Ovary (tissue), 9 donors: ENCODE measurements around the gene F7. TPM values are rescaled to one million over a fixed set of nuclear protein-coding genes. Genes with fewer than 3 reads are reported as not detected.

ENCODE experiments used
- DNase-seq, 5 donors: peaks; one replicate each; pipeline ENCODE4 v3.0.0-alpha.2; 2019 to 2020
- H3K27ac ChIP-seq, 2 donors: fragments of 200-600 bp; one replicate each; pipeline versions ENCODE4 v1.5.1 to v1.8.0; 2019 to 2022
- H3K27me3 ChIP-seq: fragments of 200-600 bp; one replicate; pipeline ENCODE4 v1.8.0; 2022
- H3K36me3 ChIP-seq: fragments of 200-600 bp; sonication (generic); one replicate; pipeline ENCODE4 v1.5.1; 2019
- H3K4me1 ChIP-seq: one replicate; pipeline ENCODE4 v1.8.1; 2013; ENCODE audit warnings: mild to moderate bottlenecking, moderate library complexity; ENCODE audit not compliant: insufficient read depth
- H3K4me3 ChIP-seq: fragments of 200-600 bp; sonication (generic); one replicate; pipeline ENCODE4 v1.5.1; 2017
- H3K9me3 ChIP-seq, 2 donors: fragments of 200-600 bp in 1 of 2; sonication (generic) in 1 of 2; one replicate each; pipeline versions ENCODE4 v1.5.1 to v1.8.1; 2013 to 2019; ENCODE audit warnings: mild to moderate bottlenecking in 1 of 2, moderate library complexity in 1 of 2
- CTCF ChIP-seq, 3 donors: fragments of 450-650 bp in 2 of 3; fragments of 200-600 bp in 1 of 3; IDR thresholded peaks; one replicate each; pipeline versions ENCODE4 v1.5.1 to v1.8.0; 2016 to 2022; ENCODE audit warnings: antibody characterized with exemption in 3 of 3, mild to moderate bottlenecking in 1 of 3
- EP300 ChIP-seq: sonication (generic); formaldehyde crosslinking; IDR thresholded peaks from one replicate; pipeline ENCODE4 v1.6.1; 2017; ENCODE audit warnings: antibody characterized with exemption
- POLR2A ChIP-seq: fragments of 450-650 bp; IDR thresholded peaks from one replicate; pipeline ENCODE4 v1.6.1; 2017; ENCODE audit warnings: antibody characterized with exemption, mild to moderate bottlenecking, moderate library complexity
- WGBS, 3 donors: extraction: QIAGEN DNeasy Blood & Tissue Kit in 1 of 3; methylation state at CpG; one replicate each; pipeline versions ENCODE4 v1.1.5 to v1.1.7; 2013 to 2017; 5-methylcytosine and 5-hydroxymethylcytosine counted together
- intact Hi-C, 4 donors: fragments of 100-400 bp; cut with DNase I; formaldehyde crosslinking; loops; one replicate each; pipeline versions ENCODE4 v1.11.0 to v1.15.1; 2022 to 2023
- polyA plus RNA-seq, 2 donors: library from polyadenylated mRNA; stranded (reverse); fragments of 200-250 nt in 1 of 2; fragments of 350-450 nt in 1 of 2; fragmentation: Illumina TruSeq in 1 of 2; extraction: RNeasy Lipid Tissue Mini Kit (QIAGEN cat#74804) in 1 of 2; gene quantifications; one replicate each; pipeline ENCODE4 v1.2.3, GENCODE V29; 2013 to 2014
- total RNA-seq, 7 donors: library from RNA; depleted of rRNA in 2 of 7; stranded (reverse); fragments of >200 nt in 2 of 7; fragmentation: NEBNext Ultra II Directional in 3 of 7; extraction: Animal tissue kit (Norgen Biotek cat#: 25700) in 3 of 7; gene quantifications; one replicate each; pipeline versions ENCODE4 v1.1.0 to v1.2.4, GENCODE V29; 2016 to 2023
- donor health status: DM: no; HTN: no; CAD: no; lungs with moderate emphysema.
- donor health status: DM: no; HTN: no; CAD: no.
- donor health status: Bipolar disorder and iron deficiency.
- donor health status: DM: yes; HTN: yes; CAD: no.
- donor health status: DM: no; HTN: no; CAD: no.
- donor health status: DM: yes; HTN: yes; CAD: no.

F7 gene
- total and polyA plus RNA-seq, 9 donors: 0.11 to 2.1 (median 0.35) TPM; not detected in 2

- WGBS, 3 donors: 81 to 91% (median 86%) methylated on average over 2 of the region's 2 CpGs
- no peak for DNase-seq
- no peaks in the 10 kb centered on the region for H3K9me3 ChIP-seq
- no peak overlapping the region for H3K27ac ChIP-seq
- no peaks in the 10 kb centered on the region for H3K27me3 ChIP-seq
- intact Hi-C loops: no loop called here
- H3K4me1 ChIP-seq: peaks cover 1% of the 10 kb centered on the region
- TF ChIP-seq CTCF (IDR thresholded peaks at IDR 0.05): no peak
- no peak for TF ChIP-seq POLR2A
- no peak for TF ChIP-seq EP300
- no peaks in the 10 kb centered on the region for H3K36me3 ChIP-seq
- no peak overlapping the region for H3K4me3 ChIP-seq
Measured at GRCh38 chr13:113135281-113135760, 29.7 kb downstream of the F7 start.

- no peak overlapping the region for H3K27ac ChIP-seq
- no peaks in the 10 kb centered on the region for H3K9me3 ChIP-seq
- H3K36me3 ChIP-seq: no peaks in the 10 kb centered on the region
- DNase-seq: peak in 1 of 5 donors; percentile 2
- no peak overlapping the region for H3K4me3 ChIP-seq
- TF ChIP-seq EP300 (no peak), POLR2A (no peak), CTCF (IDR thresholded peaks at IDR 0.05) (no peak)
- 91 to 95% (median 93%) methylated on average over 11 of the region's 11 CpGs for WGBS, 3 donors
- no peaks in the 10 kb centered on the region for H3K27me3 ChIP-seq
- H3K4me1 ChIP-seq: peaks cover 1% of the 10 kb centered on the region
- intact Hi-C loops: no loop called here
Measured at GRCh38 chr13:113137691-113138298, 32.2 kb downstream of the F7 start.

- no peak for TF ChIP-seq EP300
- TF ChIP-seq CTCF (IDR thresholded peaks at IDR 0.05): no peak
- TF ChIP-seq POLR2A: no peak
- no peaks in the 10 kb centered on the region for H3K9me3 ChIP-seq
- peak in 2 of 5 donors; percentile 27 to 38 for DNase-seq
- H3K27me3 ChIP-seq: no peaks in the 10 kb centered on the region
- intact Hi-C loops: no loop called here
- no peaks in the 10 kb centered on the region for H3K36me3 ChIP-seq
- peak overlapping the region in 1 of 2 donors; percentile 13 for H3K27ac ChIP-seq
- 36 to 54% (median 40%) methylated on average over 16 of the region's 16 CpGs for WGBS, 3 donors
- peaks cover 1% of the 10 kb centered on the region for H3K4me1 ChIP-seq
- H3K4me3 ChIP-seq: no peak overlapping the region
Measured at GRCh38 chr13:113138792-113139551, 33.4 kb downstream of the F7 start.

GRCh38 chr13:113139577-113139976 lies 34.0 kb downstream of the F7 start:
- no peak for TF ChIP-seq POLR2A
- no peak for TF ChIP-seq EP300
- TF ChIP-seq CTCF (IDR thresholded peaks at IDR 0.05): no peak
- intact Hi-C loops: no loop called here
- no peaks in the 10 kb centered on the region for H3K27me3 ChIP-seq
- WGBS, 3 donors: 86 to 92% (median 90%) methylated on average over 5 of the region's 5 CpGs
- no peak overlapping the region for H3K27ac ChIP-seq
- H3K9me3 ChIP-seq: no peaks in the 10 kb centered on the region
- no peaks in the 10 kb centered on the region for H3K36me3 ChIP-seq
- peaks cover 1% of the 10 kb centered on the region for H3K4me1 ChIP-seq
- no peak overlapping the region for H3K4me3 ChIP-seq
- peak in 1 of 5 donors; percentile 2 for DNase-seq
